GM21515 (cell line): ENCODE data around the gene TNS3.
A peak's percentile ranks its signal among the peaks of the same experiment; 100 is the strongest.

Experiments used
- ATAC-seq: cut with Tn5 transposase; IDR thresholded peaks from one replicate; pipeline ENCODE4 v1.9.1; 2021; ENCODE audit not compliant: unreplicated experiment

The TNS3 gene

GRCh38 chr7:47490501-47491265, 91.2 kb downstream of the TNS3 start:
- ATAC-seq = no peak

- no peak for ATAC-seq
Measured at GRCh38 chr7:47489624-47490023, 92.3 kb downstream of the TNS3 start.

GRCh38 chr7:47488969-47489342, 93.0 kb downstream of the TNS3 start:
- no peak for ATAC-seq

- ATAC-seq = no peak
Measured at GRCh38 chr7:47488201-47488968, 93.5 kb downstream of the TNS3 start.

- ATAC-seq = no peak
Measured at GRCh38 chr7:47485640-47486435, 96.1 kb downstream of the TNS3 start.

- no peak for ATAC-seq
Measured at GRCh38 chr7:47484923-47485639, 96.8 kb downstream of the TNS3 start.

- no peak for ATAC-seq
Measured at GRCh38 chr7:47484457-47484856, 97.5 kb downstream of the TNS3 start.

GRCh38 chr7:47483604-47484273, 98.2 kb downstream of the TNS3 start:
- ATAC-seq = no peak

- no peak for ATAC-seq
Measured at GRCh38 chr7:47482013-47482875, 99.7 kb downstream of the TNS3 start.

- no peak for ATAC-seq
Measured at GRCh38 chr7:47481541-47482012, 100.3 kb downstream of the TNS3 start.

- ATAC-seq = peak; percentile 55
Measured at GRCh38 chr7:47480576-47481538, 101.1 kb downstream of the TNS3 start.

GRCh38 chr7:47479821-47480575, 101.9 kb downstream of the TNS3 start:
- ATAC-seq = no peak

GRCh38 chr7:47478926-47479711, 102.8 kb downstream of the TNS3 start:
- ATAC-seq = no peak

GRCh38 chr7:47478017-47478344, 103.9 kb downstream of the TNS3 start:
- no peak for ATAC-seq

- no peak for ATAC-seq
Measured at GRCh38 chr7:47477191-47478016, 104.5 kb downstream of the TNS3 start.

GRCh38 chr7:47475880-47476227, 106.1 kb downstream of the TNS3 start:
- no peak for ATAC-seq
